HepG2 (cell line): ENCODE measurements around the gene PPFIA4.

ENCODE experiments used
- FOXJ3 ChIP-seq: sonication (generic); formaldehyde crosslinking; IDR thresholded peaks from 2 replicates; pipeline ENCODE4 v1.4.0; 2020; ENCODE audit warnings: missing genetic modification reagents, mild to moderate bottlenecking, borderline replicate concordance
- PAX8 ChIP-seq: sonication (generic); formaldehyde crosslinking; IDR thresholded peaks from 2 replicates; pipeline ENCODE4 v1.8.0; 2022; ENCODE audit warnings: mild to moderate bottlenecking, missing genetic modification reagents, borderline replicate concordance
- SP2 ChIP-seq: sonication (generic); formaldehyde crosslinking; IDR thresholded peaks from 2 replicates; pipeline ENCODE4 v1.5.1; 2020; ENCODE audit warnings: mild to moderate bottlenecking, missing genetic modification reagents
- ZNF350 ChIP-seq: sonication (generic); formaldehyde crosslinking; IDR thresholded peaks from 2 replicates; pipeline ENCODE4 v1.4.0; 2020; ENCODE audit warnings: mild to moderate bottlenecking, low read depth, missing genetic modification reagents, borderline replicate concordance
- TF ChIP-seq, protein P1 (sequence below): sonication (generic); formaldehyde crosslinking; IDR thresholded peaks from 2 replicates; pipeline ENCODE4 v1.5.0; 2020; ENCODE audit warnings: mild to moderate bottlenecking, missing genetic modification reagents, moderate library complexity

DNA sequence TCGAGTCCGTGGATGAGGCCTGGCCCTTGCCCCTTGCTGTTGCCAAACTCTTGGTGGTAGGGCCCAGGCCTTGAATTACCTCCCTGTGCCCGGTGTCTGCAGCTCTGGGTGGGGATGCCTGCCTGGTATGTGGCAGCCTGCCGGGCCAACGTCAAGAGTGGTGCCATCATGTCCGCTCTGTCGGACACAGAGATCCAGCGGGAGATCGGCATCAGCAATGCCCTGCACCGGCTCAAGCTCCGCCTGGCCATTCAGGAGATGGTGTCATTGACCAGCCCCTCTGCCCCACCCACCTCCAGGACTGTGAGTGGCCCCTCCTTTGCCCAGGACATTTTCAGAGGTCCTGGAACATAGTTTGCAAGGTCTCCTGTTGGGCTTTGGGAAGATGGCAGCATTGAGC is 33.8 kb downstream of the PPFIA4 start:
- TF ChIP-seq ZNF350 (CRISPR knock-in tag) = no peak
- no peak for TF ChIP-seq SP2
- TF ChIP-seq, protein P1, sequence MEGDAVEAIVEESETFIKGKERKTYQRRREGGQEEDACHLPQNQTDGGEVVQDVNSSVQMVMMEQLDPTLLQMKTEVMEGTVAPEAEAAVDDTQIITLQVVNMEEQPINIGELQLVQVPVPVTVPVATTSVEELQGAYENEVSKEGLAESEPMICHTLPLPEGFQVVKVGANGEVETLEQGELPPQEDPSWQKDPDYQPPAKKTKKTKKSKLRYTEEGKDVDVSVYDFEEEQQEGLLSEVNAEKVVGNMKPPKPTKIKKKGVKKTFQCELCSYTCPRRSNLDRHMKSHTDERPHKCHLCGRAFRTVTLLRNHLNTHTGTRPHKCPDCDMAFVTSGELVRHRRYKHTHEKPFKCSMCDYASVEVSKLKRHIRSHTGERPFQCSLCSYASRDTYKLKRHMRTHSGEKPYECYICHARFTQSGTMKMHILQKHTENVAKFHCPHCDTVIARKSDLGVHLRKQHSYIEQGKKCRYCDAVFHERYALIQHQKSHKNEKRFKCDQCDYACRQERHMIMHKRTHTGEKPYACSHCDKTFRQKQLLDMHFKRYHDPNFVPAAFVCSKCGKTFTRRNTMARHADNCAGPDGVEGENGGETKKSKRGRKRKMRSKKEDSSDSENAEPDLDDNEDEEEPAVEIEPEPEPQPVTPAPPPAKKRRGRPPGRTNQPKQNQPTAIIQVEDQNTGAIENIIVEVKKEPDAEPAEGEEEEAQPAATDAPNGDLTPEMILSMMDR (CRISPR knock-in tag) = no peak
- TF ChIP-seq FOXJ3 (CRISPR knock-in tag) = no peak
- no peak for TF ChIP-seq PAX8 (CRISPR knock-in tag)
